HL-60 (cell line): ENCODE measurements around the gene NUCKS1.

Source experiments
- DNase-seq, 2 experiments: peaks; one replicate each; pipeline ENCODE4 v3.0.0-alpha.2; 2010 to 2020; ENCODE audit warnings: low read depth in 1 of 2, low spot score in 1 of 2
- H3K27ac ChIP-seq: fragments of 250-450 bp; sonication (Bioruptor Pico); replicated peaks from 2 replicates; pipeline ENCODE4 v1.5.1; 2020; ENCODE audit warnings: mild to moderate bottlenecking, moderate library complexity
- H3K27me3 ChIP-seq: fragments of 250-450 bp; sonication (Bioruptor Pico); 2 replicates; pipeline ENCODE4 v1.5.1; 2021; ENCODE audit warnings: mild to moderate bottlenecking, moderate library complexity; ENCODE audit not compliant: insufficient read depth, poor library complexity, severe bottlenecking
- H3K4me3 ChIP-seq: replicated peaks from 2 replicates; pipeline ENCODE4 v1.5.1; 2011; ENCODE audit warnings: mild to moderate bottlenecking, control low read depth, low read length; ENCODE audit not compliant: insufficient read depth
- GABPA ChIP-seq: IDR thresholded peaks from 2 replicates; pipeline ENCODE4 v1.6.1; 2012; ENCODE audit warnings: low read depth
- POLR2AphosphoS5 ChIP-seq: IDR thresholded peaks from 2 replicates; pipeline ENCODE4 v1.6.1; 2012; ENCODE audit warnings: low read depth
- SPI1 ChIP-seq: IDR thresholded peaks from 2 replicates; pipeline ENCODE4 v1.6.1; 2012; ENCODE audit warnings: low read depth, mild to moderate bottlenecking, borderline replicate concordance
- TF ChIP-seq, protein P1 (sequence below): IDR thresholded peaks from one replicate; pipeline ENCODE4 v1.5.1; 2011; ENCODE audit warnings: low read length, control low read depth, inconsistent platforms; ENCODE audit not compliant: insufficient read depth
- TF ChIP-seq, protein P2 (sequence below): IDR thresholded peaks from 2 replicates; pipeline ENCODE4 v1.6.1; 2012; ENCODE audit warnings: low read depth; ENCODE audit not compliant: insufficient replicate concordance

The NUCKS1 gene

GRCh38 chr1:205756552-205756951, 6.6 kb upstream of the NUCKS1 start:
- no peak overlapping the region for H3K27ac ChIP-seq
- TF ChIP-seq SPI1 (no peak), POLR2AphosphoS5 (no peak), GABPA (no peak)
- TF ChIP-seq, protein P1, sequence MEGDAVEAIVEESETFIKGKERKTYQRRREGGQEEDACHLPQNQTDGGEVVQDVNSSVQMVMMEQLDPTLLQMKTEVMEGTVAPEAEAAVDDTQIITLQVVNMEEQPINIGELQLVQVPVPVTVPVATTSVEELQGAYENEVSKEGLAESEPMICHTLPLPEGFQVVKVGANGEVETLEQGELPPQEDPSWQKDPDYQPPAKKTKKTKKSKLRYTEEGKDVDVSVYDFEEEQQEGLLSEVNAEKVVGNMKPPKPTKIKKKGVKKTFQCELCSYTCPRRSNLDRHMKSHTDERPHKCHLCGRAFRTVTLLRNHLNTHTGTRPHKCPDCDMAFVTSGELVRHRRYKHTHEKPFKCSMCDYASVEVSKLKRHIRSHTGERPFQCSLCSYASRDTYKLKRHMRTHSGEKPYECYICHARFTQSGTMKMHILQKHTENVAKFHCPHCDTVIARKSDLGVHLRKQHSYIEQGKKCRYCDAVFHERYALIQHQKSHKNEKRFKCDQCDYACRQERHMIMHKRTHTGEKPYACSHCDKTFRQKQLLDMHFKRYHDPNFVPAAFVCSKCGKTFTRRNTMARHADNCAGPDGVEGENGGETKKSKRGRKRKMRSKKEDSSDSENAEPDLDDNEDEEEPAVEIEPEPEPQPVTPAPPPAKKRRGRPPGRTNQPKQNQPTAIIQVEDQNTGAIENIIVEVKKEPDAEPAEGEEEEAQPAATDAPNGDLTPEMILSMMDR, result no peak
- TF ChIP-seq, protein P2, sequence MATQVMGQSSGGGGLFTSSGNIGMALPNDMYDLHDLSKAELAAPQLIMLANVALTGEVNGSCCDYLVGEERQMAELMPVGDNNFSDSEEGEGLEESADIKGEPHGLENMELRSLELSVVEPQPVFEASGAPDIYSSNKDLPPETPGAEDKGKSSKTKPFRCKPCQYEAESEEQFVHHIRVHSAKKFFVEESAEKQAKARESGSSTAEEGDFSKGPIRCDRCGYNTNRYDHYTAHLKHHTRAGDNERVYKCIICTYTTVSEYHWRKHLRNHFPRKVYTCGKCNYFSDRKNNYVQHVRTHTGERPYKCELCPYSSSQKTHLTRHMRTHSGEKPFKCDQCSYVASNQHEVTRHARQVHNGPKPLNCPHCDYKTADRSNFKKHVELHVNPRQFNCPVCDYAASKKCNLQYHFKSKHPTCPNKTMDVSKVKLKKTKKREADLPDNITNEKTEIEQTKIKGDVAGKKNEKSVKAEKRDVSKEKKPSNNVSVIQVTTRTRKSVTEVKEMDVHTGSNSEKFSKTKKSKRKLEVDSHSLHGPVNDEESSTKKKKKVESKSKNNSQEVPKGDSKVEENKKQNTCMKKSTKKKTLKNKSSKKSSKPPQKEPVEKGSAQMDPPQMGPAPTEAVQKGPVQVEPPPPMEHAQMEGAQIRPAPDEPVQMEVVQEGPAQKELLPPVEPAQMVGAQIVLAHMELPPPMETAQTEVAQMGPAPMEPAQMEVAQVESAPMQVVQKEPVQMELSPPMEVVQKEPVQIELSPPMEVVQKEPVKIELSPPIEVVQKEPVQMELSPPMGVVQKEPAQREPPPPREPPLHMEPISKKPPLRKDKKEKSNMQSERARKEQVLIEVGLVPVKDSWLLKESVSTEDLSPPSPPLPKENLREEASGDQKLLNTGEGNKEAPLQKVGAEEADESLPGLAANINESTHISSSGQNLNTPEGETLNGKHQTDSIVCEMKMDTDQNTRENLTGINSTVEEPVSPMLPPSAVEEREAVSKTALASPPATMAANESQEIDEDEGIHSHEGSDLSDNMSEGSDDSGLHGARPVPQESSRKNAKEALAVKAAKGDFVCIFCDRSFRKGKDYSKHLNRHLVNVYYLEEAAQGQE, result no peak

GRCh38 chr1:205754857-205755256, 4.9 kb upstream of the NUCKS1 start:
- TF ChIP-seq, protein P2, result no peak
- TF ChIP-seq POLR2AphosphoS5 (no peak), GABPA (no peak), SPI1 (no peak)
- TF ChIP-seq, protein P1, result no peak
- Histone ChIP-seq H3K27me3 (no peaks in the 10 kb centered on the region), H3K4me3 (no peak overlapping the region), H3K27ac (no peak overlapping the region)
- no peak for DNase-seq

More at GRCh38 chr1:205756552-205756951, 6.6 kb upstream of the NUCKS1 start:
- H3K4me3 ChIP-seq, result no peak overlapping the region
- DNase-seq, result no peak
- H3K27me3 ChIP-seq, result no peaks in the 10 kb centered on the region

- Histone ChIP-seq H3K27ac (peak overlapping the region; percentile 98), H3K27me3 (no peaks in the 10 kb centered on the region), H3K4me3 (no peak overlapping the region)
- TF ChIP-seq POLR2AphosphoS5, result no peak
- TF ChIP-seq, protein P2, result no peak
- TF ChIP-seq, protein P1, result no peak
- DNase-seq, result no peak
These were observed 1.2 kb upstream of the NUCKS1 start for GRCh38 chr1:205751036-205751651.
